Lung (tissue), 12 donors: ENCODE measurements around the gene DCLK1. TPM values are rescaled to one million over a fixed set of nuclear protein-coding genes. Genes with fewer than 3 reads are reported as not detected.

ENCODE experiments used
- ATAC-seq: fragments of 200-7000 bp; cut with Tn5 transposase; one replicate; pipeline ENCODE4 v1.9.1; 2020; ENCODE audit warnings: moderate number of reproducible peaks; ENCODE audit not compliant: insufficient read depth, low FRiP score
- DNase-seq, 3 donors: peaks; one replicate each; pipeline ENCODE4 v3.0.0-alpha.2; 2013 to 2017
- H3K27ac ChIP-seq, 2 donors: one replicate each; pipeline ENCODE4 v1.5.1; 2013; ENCODE audit warnings: mild to moderate bottlenecking in 2 of 2, moderate library complexity in 2 of 2, control low read depth in 1 of 2, inconsistent platforms in 1 of 2, low read depth in 1 of 2, low read length in 1 of 2
- H3K27me3 ChIP-seq, 3 donors: one replicate each; pipeline ENCODE4 v1.5.1; 2013; ENCODE audit warnings: low read length in 2 of 3; ENCODE audit not compliant: control insufficient read depth in 3 of 3, insufficient read depth in 3 of 3
- H3K36me3 ChIP-seq, 4 donors: one replicate each; pipeline ENCODE4 v1.5.1; 2013; ENCODE audit warnings: low read length in 4 of 4, mild to moderate bottlenecking in 1 of 4, moderate library complexity in 1 of 4; ENCODE audit not compliant: control insufficient read depth in 4 of 4, insufficient read depth in 4 of 4
- H3K4me1 ChIP-seq, 5 donors: one replicate each; pipeline ENCODE4 v1.5.1; 2013; ENCODE audit warnings: low read length in 5 of 5, mild to moderate bottlenecking in 2 of 5, moderate library complexity in 1 of 5; ENCODE audit not compliant: control insufficient read depth in 5 of 5, insufficient read depth in 5 of 5
- H3K4me3 ChIP-seq: one replicate; pipeline ENCODE4 v1.5.1; 2013; ENCODE audit warnings: mild to moderate bottlenecking, control low read depth, moderate library complexity
- H3K9ac ChIP-seq, 2 donors: one replicate each; pipeline ENCODE4 v1.5.1; 2013; ENCODE audit warnings: low read length in 2 of 2, control low read depth in 1 of 2; ENCODE audit not compliant: insufficient read depth in 1 of 2
- H3K9me3 ChIP-seq, 4 donors: one replicate each; pipeline ENCODE4 v1.5.1; 2013; ENCODE audit warnings: low read length in 3 of 4, mild to moderate bottlenecking in 1 of 4, moderate library complexity in 1 of 4; ENCODE audit not compliant: control insufficient read depth in 4 of 4, insufficient read depth in 3 of 4
- WGBS, 2 donors: extraction: QIAGEN DNeasy Blood & Tissue Kit; methylation state at CpG; one replicate each; pipeline ENCODE4 v1.1.7; 2013; 5-methylcytosine and 5-hydroxymethylcytosine counted together
- polyA plus RNA-seq, 2 donors: library from polyadenylated mRNA; stranded (reverse); fragments of 200-250 nt; gene quantifications; one replicate each; pipeline ENCODE4 v1.2.1, GENCODE V29; 2013
- total RNA-seq, 2 donors: library from RNA; depleted of rRNA in 1 of 2; stranded (reverse); fragments of >200 nt in 1 of 2; gene quantifications; one replicate each; pipeline ENCODE4 v1.2.1, GENCODE V29; 2014 to 2021
- TF ChIP-seq, protein P1 (sequence below): IDR thresholded peaks from 2 replicates; pipeline ENCODE4 v1.5.1; 2012; ENCODE audit warnings: mild to moderate bottlenecking; ENCODE audit errors: control extremely low read depth, extremely low read depth
- donor health status: control.
- donor health status: control.
- donor health status: Bipolar disorder and iron deficiency.
- donor health status: healthy.
- donor health status: DM: yes; HTN: yes; CAD: no.

Gene DCLK1
- total and polyA plus RNA-seq, 4 donors, result 1.2 to 23.5 (median 7.0) TPM

- TF ChIP-seq, protein P1, sequence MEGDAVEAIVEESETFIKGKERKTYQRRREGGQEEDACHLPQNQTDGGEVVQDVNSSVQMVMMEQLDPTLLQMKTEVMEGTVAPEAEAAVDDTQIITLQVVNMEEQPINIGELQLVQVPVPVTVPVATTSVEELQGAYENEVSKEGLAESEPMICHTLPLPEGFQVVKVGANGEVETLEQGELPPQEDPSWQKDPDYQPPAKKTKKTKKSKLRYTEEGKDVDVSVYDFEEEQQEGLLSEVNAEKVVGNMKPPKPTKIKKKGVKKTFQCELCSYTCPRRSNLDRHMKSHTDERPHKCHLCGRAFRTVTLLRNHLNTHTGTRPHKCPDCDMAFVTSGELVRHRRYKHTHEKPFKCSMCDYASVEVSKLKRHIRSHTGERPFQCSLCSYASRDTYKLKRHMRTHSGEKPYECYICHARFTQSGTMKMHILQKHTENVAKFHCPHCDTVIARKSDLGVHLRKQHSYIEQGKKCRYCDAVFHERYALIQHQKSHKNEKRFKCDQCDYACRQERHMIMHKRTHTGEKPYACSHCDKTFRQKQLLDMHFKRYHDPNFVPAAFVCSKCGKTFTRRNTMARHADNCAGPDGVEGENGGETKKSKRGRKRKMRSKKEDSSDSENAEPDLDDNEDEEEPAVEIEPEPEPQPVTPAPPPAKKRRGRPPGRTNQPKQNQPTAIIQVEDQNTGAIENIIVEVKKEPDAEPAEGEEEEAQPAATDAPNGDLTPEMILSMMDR, result no peak
- no peak overlapping the region for H3K27ac ChIP-seq
- H3K36me3 ChIP-seq, result peaks cover 0 to 3% (median 0%) of the 10 kb centered on the region in 4 donors
- ATAC-seq (no peak), DNase-seq (no peak)
- no peak overlapping the region for H3K9ac ChIP-seq
- no peak overlapping the region for H3K4me3 ChIP-seq
- H3K9me3 ChIP-seq, result no peaks in the 10 kb centered on the region
- 81 to 86% methylated on average over 2 of the region's 2 CpGs for WGBS, 2 donors
- no peaks in the 10 kb centered on the region for H3K27me3 ChIP-seq
- H3K4me1 ChIP-seq, result peaks cover 0 to 11% (median 0%) of the 10 kb centered on the region in 5 donors
Observed at GRCh38 chr13:35766663-35767062, 364.5 kb downstream of the DCLK1 start.

DNA sequence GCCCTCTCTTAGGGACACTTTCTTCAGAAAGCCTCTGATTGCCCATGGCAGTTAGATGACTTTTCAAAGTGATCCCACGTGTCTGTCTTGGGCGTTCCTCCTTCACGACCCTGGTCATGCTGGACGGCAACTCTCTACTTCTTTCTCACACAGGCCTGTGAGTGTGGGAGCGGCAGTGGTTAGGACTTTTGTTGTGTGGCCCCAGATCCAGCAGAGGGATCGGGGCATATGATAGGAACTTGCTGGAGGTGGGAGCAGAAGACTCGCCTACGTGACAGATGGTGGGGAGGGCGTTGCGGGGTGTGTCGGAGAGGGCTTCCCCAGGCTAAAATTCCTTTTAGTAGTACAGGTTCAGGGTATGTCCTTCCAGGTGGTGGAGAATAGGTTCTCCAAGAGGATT lies 365.2 kb downstream of the DCLK1 start:
- no peak for ATAC-seq
- Histone ChIP-seq H3K9me3 (no peaks in the 10 kb centered on the region), H3K27me3 (no peaks in the 10 kb centered on the region), H3K4me3 (no peak overlapping the region), H3K36me3 (peaks cover 0 to 3% (median 0%) of the 10 kb centered on the region in 4 donors), H3K9ac (no peak overlapping the region), H3K4me1 (peaks cover 0 to 11% (median 0%) of the 10 kb centered on the region in 5 donors), H3K27ac (no peak overlapping the region)
- TF ChIP-seq, protein P1, result no peak
- WGBS, 2 donors, result 93 to 94% methylated on average over 11 of the region's 11 CpGs
- DNase-seq, result no peak

GRCh38 chr13:35765366-35765765 lies 365.8 kb downstream of the DCLK1 start:
- no peak for DNase-seq
- Histone ChIP-seq H3K36me3 (peaks cover 0 to 3% (median 0%) of the 10 kb centered on the region in 4 donors), H3K9me3 (no peaks in the 10 kb centered on the region), H3K27me3 (no peaks in the 10 kb centered on the region), H3K4me3 (no peak overlapping the region), H3K4me1 (peaks cover 0 to 11% (median 0%) of the 10 kb centered on the region in 5 donors), H3K27ac (no peak overlapping the region), H3K9ac (no peak overlapping the region)
- ATAC-seq, result no peak
- TF ChIP-seq, protein P1, result no peak
- WGBS, 2 donors, result 55 to 67% methylated on average over 5 of the region's 5 CpGs
